Measurements from ENCODE around the gene POU2F2.
"Not testable (repeated sequence)": the region's sequence is repeated elsewhere in the genome, so short reads cannot be mapped to it uniquely, and the experiment has no call there.

Gene POU2F2

GRCh38 chr19:42051166-42052115 lies 80.8 kb downstream of the POU2F2 start:
- CTCF ChIA-PET = interaction anchor here (0.9 to 3.0 kb wide), 2 partner anchors 17 to 23 kb away, joined by 4 to 10 read pairs; no protein-coding TSS in a partner anchor
- H3K4me3 Mint-ChIP-seq = no peak overlapping the region

DNA sequence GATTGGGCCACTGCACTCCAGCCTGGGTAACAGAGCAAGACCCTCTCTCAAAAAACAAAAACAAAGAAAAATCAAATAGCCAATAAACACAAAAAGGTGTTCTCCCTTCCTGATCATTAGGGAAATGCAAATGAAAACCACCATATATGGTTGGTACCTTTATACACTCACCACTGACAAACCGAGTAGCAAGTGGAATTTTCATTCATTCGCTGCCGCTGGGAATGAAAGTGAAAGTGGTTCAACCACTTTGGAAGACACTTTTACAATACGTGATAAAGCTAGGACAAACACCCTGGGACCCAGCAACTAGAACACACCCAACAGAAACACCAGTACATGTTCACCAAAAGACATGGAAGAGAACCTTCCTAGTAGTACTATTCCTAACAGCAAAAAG lies 83.3 kb downstream of the POU2F2 start:
- peak; percentile 43 for DNase-seq
- H3K4me3 Mint-ChIP-seq = peak overlapping the region; percentile 19
- CTCF ChIA-PET = interaction anchor here (0.6 to 3.0 kb wide), 4 partner anchors 14 to 189 kb away, joined by 3 to 10 read pairs (median 6); partner anchors contain the start of gene RPS19

More at GRCh38 chr19:42051166-42052115, 80.8 kb downstream of the POU2F2 start:
- Mint-ChIP-seq H3K27me3 (peaks cover 4% of the 10 kb centered on the region), H3K4me1 (peaks cover 8% of the 10 kb centered on the region), H3K9me3 (no peaks in the 10 kb centered on the region), H3K27ac (no peak overlapping the region), H3K36me3 (no peaks in the 10 kb centered on the region)
- DNase-seq = no peak

GRCh38 chr19:42045575-42045974 lies 86.7 kb downstream of the POU2F2 start:
- Mint-ChIP-seq H3K27me3 (peaks cover 11% of the 10 kb centered on the region), H3K27ac (no peak overlapping the region), H3K4me1 (peaks cover 8% of the 10 kb centered on the region), H3K36me3 (no peaks in the 10 kb centered on the region), H3K4me3 (no peak overlapping the region), H3K9me3 (no peaks in the 10 kb centered on the region)
- CTCF ChIA-PET = interaction anchor here (0.9 to 2.2 kb wide), 4 partner anchors 11 to 404 kb away, joined by 3 to 12 read pairs (median 4); no protein-coding TSS in a partner anchor
- DNase-seq = no peak

More for the DNA sequence above, 83.3 kb downstream of the POU2F2 start:
- no peaks in the 10 kb centered on the region for H3K9me3 Mint-ChIP-seq
- H3K27me3 Mint-ChIP-seq = peaks cover 11% of the 10 kb centered on the region
- peak overlapping the region; percentile 77 for H3K27ac Mint-ChIP-seq
- H3K36me3 Mint-ChIP-seq = no peaks in the 10 kb centered on the region
- H3K4me1 Mint-ChIP-seq = peaks cover 8% of the 10 kb centered on the region

DNA sequence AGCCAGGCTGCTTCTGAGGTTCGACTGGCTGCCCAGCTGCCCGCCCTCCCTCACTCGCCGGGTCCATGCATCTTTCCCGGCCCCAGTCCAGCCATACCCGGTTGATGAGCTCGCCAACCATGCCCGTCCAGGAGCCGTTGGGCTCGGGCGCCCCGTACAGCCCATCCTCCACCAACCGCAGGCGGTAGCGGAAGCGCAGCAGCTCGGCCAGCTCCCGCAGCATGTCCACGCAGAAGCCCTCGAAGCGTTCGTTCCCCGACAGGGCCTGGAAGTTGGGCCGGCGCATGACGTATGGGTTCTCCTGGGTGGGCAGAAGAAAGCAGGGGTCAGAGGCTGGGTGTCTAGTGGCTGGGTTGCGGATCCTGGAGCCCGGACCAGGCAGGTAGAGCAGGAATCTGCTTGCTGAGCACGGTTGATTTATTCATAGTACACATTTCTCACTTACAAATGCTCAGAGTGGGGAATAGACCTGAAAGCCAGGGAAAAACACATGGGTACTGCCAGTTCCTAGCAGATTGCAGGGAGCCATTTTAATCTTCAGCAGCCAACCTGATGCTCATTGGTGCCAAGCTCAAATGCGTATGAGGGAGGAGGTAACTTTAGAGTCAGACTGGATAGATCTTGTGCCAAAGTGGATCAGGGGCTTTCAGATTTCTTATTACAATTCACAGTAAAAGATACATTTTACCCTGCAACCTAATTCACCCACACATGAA lies 89.6 kb downstream of the POU2F2 start:
- H3K9me3 Mint-ChIP-seq = no peaks in the 10 kb centered on the region
- H3K27ac Mint-ChIP-seq = no peak overlapping the region
- CTCF ChIA-PET = interaction anchor here (0.6 to 1.5 kb wide), 4 partner anchors 8 to 49 kb away, joined by 3 to 4 read pairs (median 3); no protein-coding TSS in a partner anchor
- H3K4me1 Mint-ChIP-seq = no peaks in the 10 kb centered on the region
- no peaks in the 10 kb centered on the region for H3K36me3 Mint-ChIP-seq
- H3K27me3 Mint-ChIP-seq = peaks cover 20% of the 10 kb centered on the region
- no peak overlapping the region for H3K4me3 Mint-ChIP-seq
- no peak for DNase-seq

GRCh38 chr19:42040491-42040890 lies 91.8 kb downstream of the POU2F2 start:
- H3K9me3 Mint-ChIP-seq, DNase-seq, H3K36me3 Mint-ChIP-seq, H3K4me1 Mint-ChIP-seq, H3K27ac Mint-ChIP-seq, H3K4me3 Mint-ChIP-seq: not testable (repeated sequence)
- peaks cover 16% of the 10 kb centered on the region for H3K27me3 Mint-ChIP-seq
- CTCF ChIA-PET = interaction anchor here (1.2 kb wide), 1 partner anchor 12 kb away, joined by 3 read pairs; no protein-coding TSS in a partner anchor

- Mint-ChIP-seq H3K4me3 (no peak overlapping the region), H3K27me3 (peaks cover 12% of the 10 kb centered on the region), H3K36me3 (no peaks in the 10 kb centered on the region), H3K27ac (no peak overlapping the region), H3K4me1 (peaks cover under 1% of the 10 kb centered on the region), H3K9me3 (no peaks in the 10 kb centered on the region)
- CTCF ChIA-PET = interaction anchor here (0.5 kb wide), 1 partner anchor 20 kb away, joined by 5 read pairs; no protein-coding TSS in a partner anchor
- DNase-seq = no peak
These were observed 92.2 kb downstream of the POU2F2 start for GRCh38 chr19:42040031-42040430.

DNA sequence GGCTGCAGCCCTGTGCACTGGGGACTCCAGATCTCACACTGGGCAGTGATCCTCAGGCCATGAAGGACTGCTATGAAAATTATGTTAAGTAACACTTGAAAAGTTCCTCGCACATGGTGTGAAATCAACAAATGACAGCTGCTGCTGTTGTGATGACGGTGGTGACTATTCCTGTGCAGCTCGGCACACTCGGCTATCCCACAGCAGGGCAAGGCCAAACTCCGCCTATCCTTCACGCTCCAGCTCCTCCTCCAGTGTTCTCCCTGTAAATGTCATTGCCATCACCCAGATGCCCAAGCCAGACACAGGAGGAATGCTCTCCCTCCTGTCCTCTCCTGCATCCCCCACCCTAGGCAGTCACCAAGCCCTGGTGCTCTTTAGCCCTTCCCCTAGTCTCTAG lies 93.6 kb downstream of the POU2F2 start:
- Mint-ChIP-seq H3K27me3 (peaks cover 18% of the 10 kb centered on the region), H3K27ac (no peak overlapping the region), H3K4me1 (peaks cover 6% of the 10 kb centered on the region), H3K4me3 (no peak overlapping the region), H3K9me3 (no peaks in the 10 kb centered on the region), H3K36me3 (no peaks in the 10 kb centered on the region)
- CTCF ChIA-PET = interaction anchor here (1.0 to 2.6 kb wide), 2 partner anchors 10 to 78 kb away, joined by 3 to 11 read pairs; no protein-coding TSS in a partner anchor
- DNase-seq = no peak

DNA sequence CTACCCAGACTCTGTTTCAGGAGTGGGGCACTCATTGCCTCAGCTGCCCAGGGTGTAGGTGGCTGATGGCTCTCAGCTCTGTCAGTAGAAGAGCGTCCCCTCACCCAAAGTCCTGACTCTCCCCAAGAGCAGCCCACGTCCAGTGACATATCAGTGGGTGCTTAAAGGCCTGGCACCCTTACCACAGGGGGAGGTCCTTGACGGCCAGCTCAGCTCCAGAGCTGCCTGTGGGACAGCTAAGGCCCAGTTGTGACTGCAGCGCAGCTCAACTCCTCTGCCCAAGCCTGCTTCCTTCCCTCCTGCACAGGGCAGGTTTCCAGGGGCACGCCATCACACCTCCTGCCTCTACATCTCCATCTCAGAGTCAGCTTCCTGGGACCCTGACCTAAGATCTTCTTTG lies 94.6 kb downstream of the POU2F2 start:
- H3K4me3 Mint-ChIP-seq = no peak overlapping the region

More for the DNA sequence above, 94.6 kb downstream of the POU2F2 start:
- Mint-ChIP-seq H3K9me3 (no peaks in the 10 kb centered on the region), H3K27me3 (peaks cover 20% of the 10 kb centered on the region), H3K4me1 (peaks cover 6% of the 10 kb centered on the region), H3K27ac (no peak overlapping the region), H3K36me3 (no peaks in the 10 kb centered on the region)
- no peak for DNase-seq
- CTCF ChIA-PET = interaction anchor here (0.7 to 2.6 kb wide), 3 partner anchors 9 to 1517 kb away, joined by 3 to 11 read pairs (median 3); no protein-coding TSS in a partner anchor
